Peyer's patch (tissue), 4 donors: Measurements from ENCODE around the gene MRPS11. TPM values are rescaled to one million over a fixed set of nuclear protein-coding genes. Genes with fewer than 3 reads are reported as not detected.
"Not testable (repeated sequence)": the region's sequence is repeated elsewhere in the genome, so short reads cannot be mapped to it uniquely, and the experiment has no call there.

Source experiments
- DNase-seq, 3 donors: peaks; one replicate each; pipeline ENCODE4 v3.0.0-alpha.2; 2017 to 2019
- H3K27ac ChIP-seq, 4 donors: fragments of 200-600 bp; sonication (generic); one replicate each; pipeline ENCODE4 v1.5.1; 2016 to 2019
- H3K27me3 ChIP-seq, 2 donors: fragments of 200-600 bp; sonication (generic); one replicate each; pipeline ENCODE4 v1.5.1; 2019
- H3K36me3 ChIP-seq, 3 donors: fragments of 200-600 bp; sonication (generic); one replicate each; pipeline ENCODE4 v1.5.1; 2016 to 2019
- H3K4me1 ChIP-seq, 4 donors: fragments of 200-600 bp; sonication (generic); one replicate each; pipeline ENCODE4 v1.5.1; 2016 to 2019
- H3K4me3 ChIP-seq, 4 donors: fragments of 200-600 bp; sonication (generic); 1 replicate in 3 of 4; 2 replicates in 1 of 4; pipeline ENCODE4 v1.5.1; 2016 to 2019; ENCODE audit warnings: mild to moderate bottlenecking in 1 of 4
- H3K9me3 ChIP-seq, 4 donors: fragments of 200-600 bp; sonication (generic); one replicate each; pipeline ENCODE4 v1.5.1; 2016 to 2019; ENCODE audit warnings: mild to moderate bottlenecking in 1 of 4
- POLR2A ChIP-seq, 2 donors: fragments of 450-650 bp; IDR thresholded peaks; one replicate each; pipeline ENCODE4 v1.5.1; 2017; ENCODE audit warnings: antibody characterized with exemption in 2 of 2, mild to moderate bottlenecking in 2 of 2, moderate library complexity in 2 of 2
- total RNA-seq, 4 donors: library from RNA; depleted of rRNA; stranded (reverse); fragments of >200 nt; gene quantifications; one replicate each; pipeline ENCODE4 v1.1.0, GENCODE V29; 2016
- TF ChIP-seq, protein P1 (sequence below), 6 experiments: fragments of 450-650 bp in 4 of 6; fragments of 200-600 bp in 2 of 6; sonication (generic) in 1 of 6; IDR thresholded peaks; one replicate each; pipeline ENCODE4 v1.5.1; 2017 to 2019; ENCODE audit warnings: antibody characterized with exemption in 6 of 6, mild to moderate bottlenecking in 3 of 6, moderate library complexity in 1 of 6

The MRPS11 gene
- total RNA-seq, 4 donors from 2014 or later, result 20.7 to 42.9 (median 35.3) TPM

DNA sequence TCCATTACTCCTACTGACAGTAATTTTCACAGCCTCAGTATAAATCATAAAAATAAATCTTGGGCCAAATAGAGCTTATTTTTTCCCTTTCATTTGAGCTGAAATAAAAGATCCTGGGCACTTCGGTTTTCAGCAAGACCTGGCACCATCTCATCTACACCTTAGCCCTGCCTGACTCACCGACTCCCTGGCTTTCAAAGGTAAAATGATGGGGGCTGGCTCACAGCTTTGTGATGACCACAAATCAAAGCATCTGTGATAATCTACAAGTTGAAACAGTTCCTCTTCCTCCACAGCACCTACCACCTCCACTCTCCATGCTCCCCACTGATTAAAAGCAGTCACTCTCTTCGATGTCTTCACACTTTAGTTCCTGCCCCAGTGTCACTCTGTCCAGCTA, 51.4 kb downstream of the MRPS11 start:
- no peak overlapping the region for H3K27ac ChIP-seq
- no peak for TF ChIP-seq POLR2A (IDR thresholded peaks at IDR 0.05)
- TF ChIP-seq, protein P1, sequence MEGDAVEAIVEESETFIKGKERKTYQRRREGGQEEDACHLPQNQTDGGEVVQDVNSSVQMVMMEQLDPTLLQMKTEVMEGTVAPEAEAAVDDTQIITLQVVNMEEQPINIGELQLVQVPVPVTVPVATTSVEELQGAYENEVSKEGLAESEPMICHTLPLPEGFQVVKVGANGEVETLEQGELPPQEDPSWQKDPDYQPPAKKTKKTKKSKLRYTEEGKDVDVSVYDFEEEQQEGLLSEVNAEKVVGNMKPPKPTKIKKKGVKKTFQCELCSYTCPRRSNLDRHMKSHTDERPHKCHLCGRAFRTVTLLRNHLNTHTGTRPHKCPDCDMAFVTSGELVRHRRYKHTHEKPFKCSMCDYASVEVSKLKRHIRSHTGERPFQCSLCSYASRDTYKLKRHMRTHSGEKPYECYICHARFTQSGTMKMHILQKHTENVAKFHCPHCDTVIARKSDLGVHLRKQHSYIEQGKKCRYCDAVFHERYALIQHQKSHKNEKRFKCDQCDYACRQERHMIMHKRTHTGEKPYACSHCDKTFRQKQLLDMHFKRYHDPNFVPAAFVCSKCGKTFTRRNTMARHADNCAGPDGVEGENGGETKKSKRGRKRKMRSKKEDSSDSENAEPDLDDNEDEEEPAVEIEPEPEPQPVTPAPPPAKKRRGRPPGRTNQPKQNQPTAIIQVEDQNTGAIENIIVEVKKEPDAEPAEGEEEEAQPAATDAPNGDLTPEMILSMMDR (IDR thresholded peaks at IDR 0.05), result no peak
- H3K36me3 ChIP-seq, result peaks cover 0 to 5% (median 0%) of the 10 kb centered on the region in 3 donors
- H3K4me3 ChIP-seq, result no peak overlapping the region
- no peak for DNase-seq
- no peaks in the 10 kb centered on the region for H3K27me3 ChIP-seq
- no peaks in the 10 kb centered on the region for H3K4me1 ChIP-seq
- H3K9me3 ChIP-seq, result no peaks in the 10 kb centered on the region

DNA sequence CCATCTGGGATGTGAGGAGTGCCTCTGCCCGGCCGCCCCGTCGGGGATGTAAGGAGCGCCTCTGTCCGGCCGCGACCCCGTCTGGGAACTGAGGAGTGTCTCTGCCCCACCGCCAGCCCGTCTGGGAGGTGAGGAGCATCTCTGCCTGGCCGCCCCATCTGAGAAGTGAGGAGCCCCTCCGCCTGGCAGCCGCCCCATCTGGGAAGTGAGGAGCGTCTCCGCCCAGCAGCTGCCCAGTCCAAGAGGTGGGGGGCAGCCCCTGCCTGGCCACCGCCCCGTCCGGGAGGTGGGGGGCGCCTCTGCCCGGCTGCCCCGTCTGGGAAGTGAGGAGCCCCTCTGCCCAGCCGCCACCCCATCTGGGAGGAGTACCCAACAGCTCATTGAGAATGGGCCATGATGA, 56.6 kb downstream of the MRPS11 start:
- not testable (repeated sequence) for H3K4me3 ChIP-seq, H3K9me3 ChIP-seq, DNase-seq, H3K27me3 ChIP-seq, H3K4me1 ChIP-seq, H3K27ac ChIP-seq
- H3K36me3 ChIP-seq, result peaks cover 0 to 38% (median 0%) of the 10 kb centered on the region in 3 donors

DNA sequence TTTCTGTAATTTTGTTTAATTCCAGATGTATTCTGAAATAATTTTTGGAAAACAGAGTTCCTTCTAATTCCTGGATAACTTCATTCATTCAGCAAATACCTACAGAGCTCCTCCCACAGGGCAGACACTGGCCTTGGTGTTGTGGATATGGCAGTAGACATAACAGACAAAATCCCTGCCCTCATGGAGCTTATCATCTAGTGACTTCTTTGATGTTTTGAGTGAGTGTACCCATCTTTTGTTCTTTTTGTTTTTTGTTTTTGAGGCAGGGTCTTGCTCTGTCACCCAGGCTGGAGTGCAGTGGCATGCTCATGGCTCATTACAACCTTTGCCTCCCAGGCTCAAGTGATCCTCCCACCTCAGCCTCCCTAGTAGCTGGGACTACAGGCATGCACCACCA, 57.9 kb downstream of the MRPS11 start:
- DNase-seq, result no peak
- Histone ChIP-seq H3K4me1 (no peaks in the 10 kb centered on the region), H3K27ac (no peak overlapping the region), H3K36me3 (peaks cover 0 to 50% (median 0%) of the 10 kb centered on the region in 3 donors), H3K9me3 (no peaks in the 10 kb centered on the region), H3K27me3 (no peaks in the 10 kb centered on the region), H3K4me3 (no peak overlapping the region)
- TF ChIP-seq, protein P1 (IDR thresholded peaks at IDR 0.05), result no peak
- no peak for TF ChIP-seq POLR2A (IDR thresholded peaks at IDR 0.05)

DNA sequence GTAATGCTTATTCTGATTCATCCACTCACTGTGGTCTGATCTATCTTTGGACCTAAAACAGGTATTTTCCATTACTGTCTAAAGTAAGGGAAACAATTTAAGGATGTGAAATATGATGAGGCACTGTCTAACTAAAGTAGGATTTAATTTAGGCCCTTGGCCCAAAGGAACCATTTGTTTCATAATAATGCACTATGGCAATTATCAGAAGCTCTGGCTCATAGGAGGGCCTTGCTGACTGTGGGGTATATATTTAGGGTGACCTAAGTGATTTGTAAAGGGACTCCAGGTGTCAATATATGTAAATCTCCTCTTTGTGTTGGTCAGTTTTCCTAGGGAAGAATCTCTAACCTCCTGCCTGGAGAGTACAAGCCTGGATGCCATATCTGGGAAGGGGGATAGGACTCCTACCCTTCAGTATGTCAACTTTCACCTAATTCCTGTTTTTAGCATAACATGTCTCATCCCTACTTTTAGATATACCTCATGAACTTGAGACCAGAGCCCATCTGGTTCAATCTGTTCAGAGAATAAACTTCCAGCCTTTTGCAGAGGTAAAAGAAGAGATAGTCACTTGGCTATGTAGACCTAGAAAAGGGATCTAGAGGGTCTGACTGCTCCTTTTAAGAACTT, 58.9 kb downstream of the MRPS11 start:
- peaks cover 0 to 60% (median 0%) of the 10 kb centered on the region in 3 donors for H3K36me3 ChIP-seq
- no peak for DNase-seq
- no peak overlapping the region for H3K27ac ChIP-seq
- no peak overlapping the region for H3K4me3 ChIP-seq
- no peaks in the 10 kb centered on the region for H3K27me3 ChIP-seq
- TF ChIP-seq, protein P1 (IDR thresholded peaks at IDR 0.05), result no peak
- TF ChIP-seq POLR2A (IDR thresholded peaks at IDR 0.05), result no peak
- H3K9me3 ChIP-seq, result no peaks in the 10 kb centered on the region
- H3K4me1 ChIP-seq, result no peaks in the 10 kb centered on the region

DNA sequence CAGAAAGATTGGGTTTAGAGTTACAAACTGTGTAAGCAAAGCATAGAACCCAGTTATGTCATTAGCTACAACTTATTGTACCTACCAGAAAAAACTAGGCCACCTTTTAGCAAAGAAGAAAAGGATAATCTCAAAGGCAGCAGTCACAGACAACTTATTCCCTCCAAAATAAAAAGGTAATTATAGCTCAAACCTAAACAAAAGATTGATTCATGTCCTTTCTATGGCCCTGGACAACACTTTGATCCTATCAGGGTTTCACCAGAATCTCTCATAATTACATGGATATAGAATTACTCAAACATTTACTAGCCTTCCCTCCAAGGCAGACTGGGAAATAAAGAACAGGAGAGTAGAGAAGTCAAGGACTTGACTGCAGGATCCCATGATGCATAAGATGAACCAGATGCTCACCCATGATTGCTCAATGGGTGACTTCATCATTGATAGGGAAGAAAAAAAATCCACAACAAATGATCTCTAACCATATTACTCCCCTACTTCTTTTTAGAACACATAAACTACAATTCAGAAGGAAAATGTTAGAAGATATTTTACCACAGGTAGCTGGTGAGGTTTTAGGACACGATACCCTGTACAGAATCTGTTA, 61.6 kb downstream of the MRPS11 start:
- no peak for DNase-seq
- no peaks in the 10 kb centered on the region for H3K4me1 ChIP-seq
- H3K27ac ChIP-seq, result no peak overlapping the region
- no peaks in the 10 kb centered on the region for H3K9me3 ChIP-seq
- peaks cover 0 to 59% (median 0%) of the 10 kb centered on the region in 3 donors for H3K36me3 ChIP-seq
- TF ChIP-seq, protein P1 (IDR thresholded peaks at IDR 0.05), result no peak
- TF ChIP-seq POLR2A (IDR thresholded peaks at IDR 0.05), result no peak
- no peak overlapping the region for H3K4me3 ChIP-seq
- H3K27me3 ChIP-seq, result no peaks in the 10 kb centered on the region

Other genes starting within 250 kb of the MRPS11 start
- 1 to 10 TPM in 3 of 4 donors, under 1 TPM in 1; 0.35 to 5.8 (median 3.0) TPM for gene NTRK3, start 211.0 kb upstream of the MRPS11 start, total RNA-seq
- 10 to 100 TPM; 13.7 to 23.3 (median 18.5) TPM for gene MRPL46, start 320 bp upstream of the MRPS11 start, total RNA-seq
- gene DET1, start 79.0 kb downstream of the MRPS11 start, total RNA-seq, result 10 to 100 TPM in 3 of 4 donors, 1 to 10 TPM in 1; 9.3 to 19.6 (median 10.8) TPM
- 10 to 100 TPM in 2 of 4 donors, 1 to 10 TPM in 2; 9.6 to 17.3 (median 11.5) TPM for gene AEN, start 153.6 kb downstream of the MRPS11 start, total RNA-seq
- 10 to 100 TPM; 50.3 to 90.0 (median 70.6) TPM for gene ISG20, start 171.3 kb downstream of the MRPS11 start, total RNA-seq